HEK293T (cell line): ENCODE results near the gene PITRM1.

Source experiments
- CTCF ChIA-PET: fragments of 350-600 bp; formaldehyde crosslinking; extraction: SDS; loops from one replicate; lab custom pipeline; 2021; ENCODE audit warnings: antibody characterized with exemption, inconsistent platforms; lab: Yijun Ruan, JAX
- POLR2A ChIA-PET: fragments of 350-600 bp; formaldehyde crosslinking; extraction: SDS; loops from one replicate; lab custom pipeline; 2020; ENCODE audit warnings: antibody characterized with exemption, inconsistent platforms; lab: Yijun Ruan, JAX
- DNase-seq: peaks from one replicate; pipeline ENCODE4 v3.0.0; 2012; ENCODE audit warnings: mixed read lengths; ENCODE audit errors: extremely low spot score
- ARNT ChIP-seq: fragments of 450-650 bp; IDR thresholded peaks from 2 replicates; pipeline ENCODE4 v1.6.1; 2017; ENCODE audit warnings: mild to moderate bottlenecking
- BHLHE40 ChIP-seq: fragments of 450-650 bp; IDR thresholded peaks from 2 replicates; pipeline ENCODE4 v1.6.1; 2016; ENCODE audit warnings: mild to moderate bottlenecking, moderate library complexity, borderline replicate concordance
- CTBP1 ChIP-seq: fragments of 450-650 bp; IDR thresholded peaks from 2 replicates; pipeline ENCODE4 v1.6.1; 2016; ENCODE audit warnings: borderline replicate concordance
- ELF4 ChIP-seq: fragments of 450-650 bp; IDR thresholded peaks from 2 replicates; pipeline ENCODE4 v1.6.1; 2017; ENCODE audit warnings: antibody characterized with exemption
- FOXA1 ChIP-seq: fragments of 450-650 bp; IDR thresholded peaks from 2 replicates; pipeline ENCODE4 v1.6.1; 2016; ENCODE audit warnings: mild to moderate bottlenecking
- FOXK2 ChIP-seq: fragments of 450-650 bp; IDR thresholded peaks from 2 replicates; pipeline ENCODE4 v1.6.1; 2016; ENCODE audit warnings: mild to moderate bottlenecking
- FOXM1 ChIP-seq: fragments of 450-650 bp; IDR thresholded peaks from 2 replicates; pipeline ENCODE4 v1.6.1; 2017; ENCODE audit warnings: mild to moderate bottlenecking, borderline replicate concordance
- HDGF ChIP-seq: fragments of 450-650 bp; IDR thresholded peaks from 2 replicates; pipeline ENCODE4 v1.6.1; 2017; ENCODE audit warnings: antibody characterized with exemption, borderline replicate concordance
- L3MBTL2 ChIP-seq: fragments of 450-650 bp; conservative IDR thresholded peaks from 2 replicates; pipeline ENCODE4 v1.6.1; 2016; ENCODE audit warnings: mild to moderate bottlenecking
- LEF1 ChIP-seq: fragments of 450-650 bp; IDR thresholded peaks from 2 replicates; pipeline ENCODE4 v1.6.1; 2017; ENCODE audit warnings: mild to moderate bottlenecking, borderline replicate concordance
- NFRKB ChIP-seq: fragments of 450-650 bp; IDR thresholded peaks from 2 replicates; pipeline ENCODE4 v1.6.1; 2016; ENCODE audit warnings: mild to moderate bottlenecking, moderate library complexity
- SP1 ChIP-seq: fragments of 450-650 bp; IDR thresholded peaks from 2 replicates; pipeline ENCODE4 v1.6.1; 2017
- SUZ12 ChIP-seq: fragments of 450-650 bp; IDR thresholded peaks from 2 replicates; pipeline ENCODE4 v1.6.1; 2016; ENCODE audit warnings: mild to moderate bottlenecking
- TARDBP ChIP-seq: fragments of 450-650 bp; IDR thresholded peaks from 2 replicates; pipeline ENCODE4 v1.6.1; 2016
- ZNF384 ChIP-seq: fragments of 450-650 bp; IDR thresholded peaks from 2 replicates; pipeline ENCODE4 v1.6.1; 2016
- TF ChIP-seq, protein P1 (sequence below): fragments of 450-650 bp; IDR thresholded peaks from 2 replicates; pipeline ENCODE4 v1.6.1; 2016

The PITRM1 gene

GRCh38 chr10:3136336-3136735 is 36.2 kb downstream of the PITRM1 start:
- ChIA-PET POLR2A (no interaction called here), CTCF (no interaction called here)
- no peak for DNase-seq
- TF ChIP-seq TARDBP, result no peak
- no peak for TF ChIP-seq FOXM1
- TF ChIP-seq ARNT, result no peak
- TF ChIP-seq SP1, result no peak
- no peak for TF ChIP-seq HDGF
- TF ChIP-seq ELF4, result no peak
- TF ChIP-seq, protein P1, sequence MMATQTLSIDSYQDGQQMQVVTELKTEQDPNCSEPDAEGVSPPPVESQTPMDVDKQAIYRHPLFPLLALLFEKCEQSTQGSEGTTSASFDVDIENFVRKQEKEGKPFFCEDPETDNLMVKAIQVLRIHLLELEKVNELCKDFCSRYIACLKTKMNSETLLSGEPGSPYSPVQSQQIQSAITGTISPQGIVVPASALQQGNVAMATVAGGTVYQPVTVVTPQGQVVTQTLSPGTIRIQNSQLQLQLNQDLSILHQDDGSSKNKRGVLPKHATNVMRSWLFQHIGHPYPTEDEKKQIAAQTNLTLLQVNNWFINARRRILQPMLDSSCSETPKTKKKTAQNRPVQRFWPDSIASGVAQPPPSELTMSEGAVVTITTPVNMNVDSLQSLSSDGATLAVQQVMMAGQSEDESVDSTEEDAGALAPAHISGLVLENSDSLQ, result no peak
- no peak for TF ChIP-seq FOXK2
- TF ChIP-seq LEF1, result no peak
- no peak for TF ChIP-seq NFRKB
- TF ChIP-seq BHLHE40, result no peak
- TF ChIP-seq FOXA1, result no peak
- no peak for TF ChIP-seq L3MBTL2

DNA sequence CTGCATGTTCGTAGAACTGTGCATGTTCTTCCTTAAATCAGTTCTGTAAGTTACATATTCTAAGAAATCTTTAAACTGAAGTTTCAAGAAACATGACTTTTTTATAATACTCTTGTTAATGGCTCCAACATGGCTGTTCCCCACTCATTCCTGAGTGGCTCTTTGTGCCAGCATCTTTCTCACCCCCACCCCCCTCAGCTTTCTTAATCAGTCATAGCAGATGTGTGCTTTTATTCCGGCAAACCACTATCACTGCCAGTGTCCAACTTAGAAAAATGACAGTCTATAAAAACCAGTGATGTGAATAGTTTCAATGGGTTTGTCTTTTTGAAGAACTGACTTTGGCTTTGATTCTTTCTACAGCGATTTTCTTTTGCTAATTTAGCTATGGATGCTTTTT is 37.6 kb downstream of the PITRM1 start:
- no peak for TF ChIP-seq HDGF
- no peak for TF ChIP-seq ARNT
- TF ChIP-seq ZNF384, result no peak
- TF ChIP-seq NFRKB, result no peak
- TF ChIP-seq BHLHE40, result no peak
- TF ChIP-seq FOXA1, result no peak
- no peak for TF ChIP-seq SP1
- no peak for DNase-seq
- POLR2A ChIA-PET, result no interaction called here
- CTCF ChIA-PET, result no interaction called here

- TF ChIP-seq FOXM1 (no peak), BHLHE40 (no peak), ELF4 (no peak), CTBP1 (no peak), SUZ12 (no peak), NFRKB (no peak), TARDBP (no peak), ZNF384 (no peak), L3MBTL2 (no peak), ARNT (no peak), FOXA1 (no peak), SP1 (no peak), FOXK2 (no peak), HDGF (no peak), LEF1 (no peak)
- TF ChIP-seq, protein P1, result no peak
- ChIA-PET POLR2A (no interaction called here), CTCF (no interaction called here)
- no peak for DNase-seq
Observed at GRCh38 chr10:3133948-3134347, 38.6 kb downstream of the PITRM1 start.

DNA sequence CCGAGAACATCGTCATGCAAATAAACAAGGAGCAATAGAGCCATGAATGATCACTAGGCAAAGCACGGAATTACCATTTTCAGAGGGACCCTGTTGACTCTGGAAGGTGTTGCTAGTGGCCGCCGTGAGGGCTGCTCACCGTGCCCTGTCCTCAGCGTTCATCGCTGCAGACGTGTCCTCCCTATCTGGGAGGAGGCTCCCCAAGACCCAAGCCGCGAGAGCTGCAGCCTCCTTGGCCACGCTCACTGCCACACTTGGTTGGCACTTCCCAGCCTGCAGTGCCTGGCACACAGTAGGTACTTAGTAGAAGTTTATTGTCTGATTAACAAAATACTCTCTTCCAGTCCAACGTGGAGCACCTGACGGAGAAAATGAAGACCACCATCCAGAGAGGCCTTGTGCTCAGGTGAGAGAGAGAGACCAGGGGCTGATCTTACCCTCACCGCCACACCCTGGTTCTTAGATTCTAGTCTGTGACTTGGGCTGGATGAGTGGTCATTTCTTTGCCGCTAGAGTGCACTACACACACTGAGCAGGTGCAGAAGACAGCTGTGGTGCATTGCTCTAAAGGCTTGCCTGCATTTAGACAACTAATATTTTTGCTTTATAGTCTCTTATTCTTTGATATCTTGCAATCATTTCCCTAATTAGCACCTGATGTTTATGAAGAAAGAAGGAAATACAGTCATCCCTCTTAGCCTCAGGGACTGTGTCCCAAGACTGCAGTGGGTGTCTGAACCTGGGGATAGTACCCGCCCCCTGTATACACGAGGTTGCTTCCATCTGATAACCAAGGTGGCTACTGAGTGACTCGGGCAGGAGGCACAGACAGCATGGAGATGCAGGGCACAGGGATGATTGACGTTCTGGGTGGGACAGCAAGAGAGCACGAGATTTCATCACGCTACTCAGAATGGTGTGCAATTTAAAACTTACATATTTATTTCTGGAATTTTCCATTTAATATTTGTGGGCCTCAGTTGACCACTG is 40.3 kb downstream of the PITRM1 start:
- no peak for DNase-seq
- ChIA-PET CTCF (no interaction called here), POLR2A (no interaction called here)
- TF ChIP-seq FOXM1, result no peak
- no peak for TF ChIP-seq ARNT
- no peak for TF ChIP-seq TARDBP
- no peak for TF ChIP-seq ELF4
- TF ChIP-seq LEF1, result no peak
- TF ChIP-seq ZNF384, result no peak

GRCh38 chr10:3131098-3131497 is 41.5 kb downstream of the PITRM1 start:
- ChIA-PET CTCF (no interaction called here), POLR2A (no interaction called here)
- TF ChIP-seq ELF4 (no peak), SP1 (no peak), TARDBP (no peak), LEF1 (no peak), FOXM1 (no peak), L3MBTL2 (no peak)
- TF ChIP-seq, protein P1, result no peak
- DNase-seq, result no peak

GRCh38 chr10:3129581-3130340 is 42.8 kb downstream of the PITRM1 start:
- CTCF ChIA-PET, result no interaction called here
- TF ChIP-seq FOXK2 (no peak), CTBP1 (no peak), BHLHE40 (no peak), LEF1 (no peak), FOXM1 (no peak), ELF4 (no peak), TARDBP (no peak), ARNT (no peak), SP1 (no peak), L3MBTL2 (no peak), FOXA1 (no peak), ZNF384 (no peak), NFRKB (no peak), SUZ12 (no peak), HDGF (no peak)
- TF ChIP-seq, protein P1, result no peak
- POLR2A ChIA-PET, result no interaction called here
- no peak for DNase-seq
